SK-N-SH (cell line): ENCODE measurements around the gene TMEM240.

Experiments
- EZH2phosphoT487 ChIP-seq: fragments of 200-600 bp; sonication (generic); IDR thresholded peaks from 2 replicates; pipeline ENCODE4 v1.6.1; 2017; ENCODE audit warnings: low read depth, mixed run types, mild to moderate bottlenecking, antibody characterized with exemption, moderate library complexity, borderline replicate concordance
- FOXJ3 ChIP-seq: sonication (generic); formaldehyde crosslinking; IDR thresholded peaks from 2 replicates; pipeline ENCODE4 v1.5.1; 2020; ENCODE audit warnings: mild to moderate bottlenecking, missing genetic modification reagents
- FOXM1 ChIP-seq: IDR thresholded peaks from 2 replicates; pipeline ENCODE4 v1.4.0; 2012; ENCODE audit warnings: low read depth, mild to moderate bottlenecking
- NFIC ChIP-seq: IDR thresholded peaks from 2 replicates; pipeline ENCODE4 v1.4.0; 2012; ENCODE audit warnings: borderline replicate concordance
- NRF1 ChIP-seq: IDR thresholded peaks from 2 replicates; pipeline ENCODE4 v1.6.1; 2012; ENCODE audit warnings: low read depth, mild to moderate bottlenecking, low read length
- POLR2AphosphoS5 ChIP-seq: IDR thresholded peaks from 2 replicates; pipeline ENCODE4 v1.6.1; 2012; ENCODE audit warnings: low read depth, low read length
- RAD21 ChIP-seq: IDR thresholded peaks from 2 replicates; pipeline ENCODE4 v1.6.1; 2012; ENCODE audit warnings: mild to moderate bottlenecking, low read length
- SIN3A ChIP-seq: IDR thresholded peaks from 2 replicates; pipeline ENCODE4 v1.6.1; 2012; ENCODE audit warnings: low read depth, mild to moderate bottlenecking, low read length, moderate library complexity, borderline replicate concordance
- SMC3 ChIP-seq: IDR thresholded peaks from 2 replicates; pipeline ENCODE4 v1.6.1; 2012; ENCODE audit warnings: low read depth, low read length, improper control_type of control experiment
- TEAD4 ChIP-seq: IDR thresholded peaks from 2 replicates; pipeline ENCODE4 v1.4.0; 2012; ENCODE audit warnings: mild to moderate bottlenecking, borderline replicate concordance; ENCODE audit not compliant: insufficient read depth
- TF ChIP-seq, protein P1 (sequence below): fragments of 200-600 bp; sonication (generic); IDR thresholded peaks from 2 replicates; pipeline ENCODE4 v1.6.1; 2017; ENCODE audit warnings: antibody characterized with exemption, mild to moderate bottlenecking, moderate library complexity
- TF ChIP-seq, protein P2 (sequence below): IDR thresholded peaks from 2 replicates; pipeline ENCODE4 v1.4.0; 2012; ENCODE audit warnings: low read depth
- TF ChIP-seq, protein P3 (sequence below): IDR thresholded peaks from 2 replicates; pipeline ENCODE4 v1.6.1; 2012; ENCODE audit warnings: mild to moderate bottlenecking, low read depth, low read length, moderate library complexity

DNA sequence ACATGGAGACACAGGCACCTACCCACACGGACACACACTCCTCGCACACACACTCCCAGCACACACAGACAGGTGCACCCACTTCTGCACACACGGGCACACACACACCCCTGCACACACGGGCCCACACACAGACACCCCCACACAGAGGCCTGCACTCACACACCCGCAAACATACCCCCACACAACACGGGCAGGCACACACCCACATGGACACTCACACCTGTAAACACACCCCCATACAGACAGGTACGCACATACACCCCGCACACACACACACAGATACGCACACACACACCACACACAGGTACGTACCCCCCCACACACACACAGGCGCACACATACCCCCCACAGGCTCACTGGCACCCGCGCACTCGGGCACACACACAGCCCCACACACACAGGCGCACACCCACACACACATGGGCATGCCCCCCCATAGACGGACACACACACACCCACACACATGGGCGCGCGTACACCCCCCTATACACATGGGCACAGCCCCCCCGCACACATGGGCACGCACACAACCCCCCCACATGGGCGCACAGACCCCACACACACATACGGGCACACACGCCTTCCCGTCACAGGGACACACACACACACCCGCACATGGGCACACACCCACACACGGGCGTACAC, 22.3 kb downstream of the TMEM240 start:
- TF ChIP-seq, protein P1, sequence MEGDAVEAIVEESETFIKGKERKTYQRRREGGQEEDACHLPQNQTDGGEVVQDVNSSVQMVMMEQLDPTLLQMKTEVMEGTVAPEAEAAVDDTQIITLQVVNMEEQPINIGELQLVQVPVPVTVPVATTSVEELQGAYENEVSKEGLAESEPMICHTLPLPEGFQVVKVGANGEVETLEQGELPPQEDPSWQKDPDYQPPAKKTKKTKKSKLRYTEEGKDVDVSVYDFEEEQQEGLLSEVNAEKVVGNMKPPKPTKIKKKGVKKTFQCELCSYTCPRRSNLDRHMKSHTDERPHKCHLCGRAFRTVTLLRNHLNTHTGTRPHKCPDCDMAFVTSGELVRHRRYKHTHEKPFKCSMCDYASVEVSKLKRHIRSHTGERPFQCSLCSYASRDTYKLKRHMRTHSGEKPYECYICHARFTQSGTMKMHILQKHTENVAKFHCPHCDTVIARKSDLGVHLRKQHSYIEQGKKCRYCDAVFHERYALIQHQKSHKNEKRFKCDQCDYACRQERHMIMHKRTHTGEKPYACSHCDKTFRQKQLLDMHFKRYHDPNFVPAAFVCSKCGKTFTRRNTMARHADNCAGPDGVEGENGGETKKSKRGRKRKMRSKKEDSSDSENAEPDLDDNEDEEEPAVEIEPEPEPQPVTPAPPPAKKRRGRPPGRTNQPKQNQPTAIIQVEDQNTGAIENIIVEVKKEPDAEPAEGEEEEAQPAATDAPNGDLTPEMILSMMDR = no peak
- TF ChIP-seq POLR2AphosphoS5 (no peak), TEAD4 (no peak), SMC3 (no peak), EZH2phosphoT487 (no peak), FOXJ3 (CRISPR knock-in tag) (no peak), NFIC (no peak), FOXM1 (no peak), NRF1 (no peak), SIN3A (no peak), RAD21 (no peak)
- TF ChIP-seq, protein P2, sequence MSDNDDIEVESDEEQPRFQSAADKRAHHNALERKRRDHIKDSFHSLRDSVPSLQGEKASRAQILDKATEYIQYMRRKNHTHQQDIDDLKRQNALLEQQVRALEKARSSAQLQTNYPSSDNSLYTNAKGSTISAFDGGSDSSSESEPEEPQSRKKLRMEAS = no peak
- TF ChIP-seq, protein P3, sequence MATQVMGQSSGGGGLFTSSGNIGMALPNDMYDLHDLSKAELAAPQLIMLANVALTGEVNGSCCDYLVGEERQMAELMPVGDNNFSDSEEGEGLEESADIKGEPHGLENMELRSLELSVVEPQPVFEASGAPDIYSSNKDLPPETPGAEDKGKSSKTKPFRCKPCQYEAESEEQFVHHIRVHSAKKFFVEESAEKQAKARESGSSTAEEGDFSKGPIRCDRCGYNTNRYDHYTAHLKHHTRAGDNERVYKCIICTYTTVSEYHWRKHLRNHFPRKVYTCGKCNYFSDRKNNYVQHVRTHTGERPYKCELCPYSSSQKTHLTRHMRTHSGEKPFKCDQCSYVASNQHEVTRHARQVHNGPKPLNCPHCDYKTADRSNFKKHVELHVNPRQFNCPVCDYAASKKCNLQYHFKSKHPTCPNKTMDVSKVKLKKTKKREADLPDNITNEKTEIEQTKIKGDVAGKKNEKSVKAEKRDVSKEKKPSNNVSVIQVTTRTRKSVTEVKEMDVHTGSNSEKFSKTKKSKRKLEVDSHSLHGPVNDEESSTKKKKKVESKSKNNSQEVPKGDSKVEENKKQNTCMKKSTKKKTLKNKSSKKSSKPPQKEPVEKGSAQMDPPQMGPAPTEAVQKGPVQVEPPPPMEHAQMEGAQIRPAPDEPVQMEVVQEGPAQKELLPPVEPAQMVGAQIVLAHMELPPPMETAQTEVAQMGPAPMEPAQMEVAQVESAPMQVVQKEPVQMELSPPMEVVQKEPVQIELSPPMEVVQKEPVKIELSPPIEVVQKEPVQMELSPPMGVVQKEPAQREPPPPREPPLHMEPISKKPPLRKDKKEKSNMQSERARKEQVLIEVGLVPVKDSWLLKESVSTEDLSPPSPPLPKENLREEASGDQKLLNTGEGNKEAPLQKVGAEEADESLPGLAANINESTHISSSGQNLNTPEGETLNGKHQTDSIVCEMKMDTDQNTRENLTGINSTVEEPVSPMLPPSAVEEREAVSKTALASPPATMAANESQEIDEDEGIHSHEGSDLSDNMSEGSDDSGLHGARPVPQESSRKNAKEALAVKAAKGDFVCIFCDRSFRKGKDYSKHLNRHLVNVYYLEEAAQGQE = no peak
